Measurements from ENCODE around the gene EDDM13. TPM values are rescaled to one million over a fixed set of nuclear protein-coding genes. Genes with fewer than 3 reads are reported as not detected.
"Not testable (repeated sequence)": the region's sequence is repeated elsewhere in the genome, so short reads cannot be mapped to it uniquely, and the experiment has no call there.

Gene EDDM13
- total RNA-seq, 6 experiments from 2014 or later, result not detected

DNA sequence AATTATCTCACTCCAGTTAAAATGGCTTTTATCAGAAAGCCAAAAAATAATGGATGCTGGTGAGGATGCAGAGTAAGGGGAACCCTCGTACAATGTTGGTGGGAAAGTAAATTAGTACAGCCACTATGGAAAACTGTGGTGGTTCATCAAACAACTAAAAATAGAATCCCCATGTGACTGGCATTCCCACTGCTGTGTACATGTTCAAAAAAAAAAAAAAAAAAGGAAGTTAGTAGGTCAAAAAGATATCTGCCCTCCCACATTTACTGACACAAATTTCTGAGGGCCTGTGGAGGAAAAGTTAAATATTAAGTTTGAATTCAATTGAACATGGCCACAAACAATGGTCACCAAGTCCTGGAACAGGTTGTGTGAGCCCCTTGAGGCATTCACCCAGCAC, 51.9 kb downstream of the EDDM13 start:
- Mint-ChIP-seq H3K27ac (no peak overlapping the region), H3K36me3 (ENCODE audit: low read depth) (no peaks in the 10 kb centered on the region), H3K4me1 (ENCODE audit: low read depth) (no peaks in the 10 kb centered on the region), H3K9me3 (no peaks in the 10 kb centered on the region), H3K4me3 (no peak overlapping the region), H3K27me3 (ENCODE audit: insufficient read depth) (peaks cover 6% of the 10 kb centered on the region; the same call in 1 of the 2 replicates)
- TF ChIP-seq, protein P1, sequence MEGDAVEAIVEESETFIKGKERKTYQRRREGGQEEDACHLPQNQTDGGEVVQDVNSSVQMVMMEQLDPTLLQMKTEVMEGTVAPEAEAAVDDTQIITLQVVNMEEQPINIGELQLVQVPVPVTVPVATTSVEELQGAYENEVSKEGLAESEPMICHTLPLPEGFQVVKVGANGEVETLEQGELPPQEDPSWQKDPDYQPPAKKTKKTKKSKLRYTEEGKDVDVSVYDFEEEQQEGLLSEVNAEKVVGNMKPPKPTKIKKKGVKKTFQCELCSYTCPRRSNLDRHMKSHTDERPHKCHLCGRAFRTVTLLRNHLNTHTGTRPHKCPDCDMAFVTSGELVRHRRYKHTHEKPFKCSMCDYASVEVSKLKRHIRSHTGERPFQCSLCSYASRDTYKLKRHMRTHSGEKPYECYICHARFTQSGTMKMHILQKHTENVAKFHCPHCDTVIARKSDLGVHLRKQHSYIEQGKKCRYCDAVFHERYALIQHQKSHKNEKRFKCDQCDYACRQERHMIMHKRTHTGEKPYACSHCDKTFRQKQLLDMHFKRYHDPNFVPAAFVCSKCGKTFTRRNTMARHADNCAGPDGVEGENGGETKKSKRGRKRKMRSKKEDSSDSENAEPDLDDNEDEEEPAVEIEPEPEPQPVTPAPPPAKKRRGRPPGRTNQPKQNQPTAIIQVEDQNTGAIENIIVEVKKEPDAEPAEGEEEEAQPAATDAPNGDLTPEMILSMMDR (IDR thresholded peaks at IDR 0.05), result no peak
- DNase-seq, result no peak

DNA sequence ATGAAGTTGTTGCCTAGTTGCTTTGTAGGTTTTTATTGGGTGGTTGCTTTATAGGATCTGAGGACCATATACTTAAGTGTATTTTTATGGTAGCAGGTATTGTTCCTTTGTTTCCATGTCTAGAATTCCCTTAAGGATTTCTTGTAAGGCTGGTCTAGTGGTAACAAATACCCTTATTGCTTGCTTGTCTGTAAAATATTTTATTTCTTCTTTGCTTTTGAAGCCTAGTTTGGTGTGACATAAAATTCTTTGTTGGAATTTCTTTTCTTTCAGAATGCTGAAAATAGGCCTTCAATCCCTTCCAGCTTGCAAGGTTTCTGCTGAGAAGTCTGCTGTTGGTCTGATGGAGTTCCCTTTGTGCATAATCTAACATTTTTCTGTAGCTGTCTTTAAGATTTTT, 60.1 kb downstream of the EDDM13 start:
- Mint-ChIP-seq H3K27ac (no peak overlapping the region), H3K9me3 (no peaks in the 10 kb centered on the region), H3K27me3 (ENCODE audit: insufficient read depth) (peaks cover 2% of the 10 kb centered on the region; the same call in 1 of the 2 replicates), H3K4me1 (ENCODE audit: low read depth) (peaks cover 6% of the 10 kb centered on the region; the same call in 1 of the 2 replicates), H3K4me3 (no peak overlapping the region), H3K36me3 (ENCODE audit: low read depth) (no peaks in the 10 kb centered on the region)
- TF ChIP-seq, protein P1 (IDR thresholded peaks at IDR 0.05), result no peak
- no peak for DNase-seq

GRCh38 chr19:56333506-56333905, 61.0 kb downstream of the EDDM13 start:
- H3K36me3 Mint-ChIP-seq (ENCODE audit: low read depth), result no peaks in the 10 kb centered on the region
- no peak overlapping the region for H3K27ac Mint-ChIP-seq
- H3K4me1 Mint-ChIP-seq (ENCODE audit: low read depth), result peaks cover 6% of the 10 kb centered on the region; the same call in 1 of the 2 replicates
- TF ChIP-seq, protein P1 (IDR thresholded peaks at IDR 0.05), result peak; percentile 81
- H3K9me3 Mint-ChIP-seq, result no peaks in the 10 kb centered on the region
- no peak overlapping the region for H3K4me3 Mint-ChIP-seq
- peaks cover 2% of the 10 kb centered on the region; the same call in 1 of the 2 replicates for H3K27me3 Mint-ChIP-seq (ENCODE audit: insufficient read depth)
- DNase-seq, result peak; percentile 63

- H3K36me3 Mint-ChIP-seq (ENCODE audit: low read depth); H3K27ac Mint-ChIP-seq; H3K4me3 Mint-ChIP-seq; H3K27me3 Mint-ChIP-seq (ENCODE audit: insufficient read depth); H3K9me3 Mint-ChIP-seq; H3K4me1 Mint-ChIP-seq (ENCODE audit: low read depth); DNase-seq: not testable (repeated sequence)
These were observed 62.8 kb downstream of the EDDM13 start for GRCh38 chr19:56335371-56335770.

GRCh38 chr19:56337077-56337476, 64.5 kb downstream of the EDDM13 start:
- H3K27ac Mint-ChIP-seq; H3K27me3 Mint-ChIP-seq (ENCODE audit: insufficient read depth); H3K4me3 Mint-ChIP-seq; DNase-seq; H3K4me1 Mint-ChIP-seq (ENCODE audit: low read depth): not testable (repeated sequence)
- Mint-ChIP-seq H3K36me3 (ENCODE audit: low read depth) (peaks cover 12% of the 10 kb centered on the region), H3K9me3 (peaks cover 21% of the 10 kb centered on the region)

DNA sequence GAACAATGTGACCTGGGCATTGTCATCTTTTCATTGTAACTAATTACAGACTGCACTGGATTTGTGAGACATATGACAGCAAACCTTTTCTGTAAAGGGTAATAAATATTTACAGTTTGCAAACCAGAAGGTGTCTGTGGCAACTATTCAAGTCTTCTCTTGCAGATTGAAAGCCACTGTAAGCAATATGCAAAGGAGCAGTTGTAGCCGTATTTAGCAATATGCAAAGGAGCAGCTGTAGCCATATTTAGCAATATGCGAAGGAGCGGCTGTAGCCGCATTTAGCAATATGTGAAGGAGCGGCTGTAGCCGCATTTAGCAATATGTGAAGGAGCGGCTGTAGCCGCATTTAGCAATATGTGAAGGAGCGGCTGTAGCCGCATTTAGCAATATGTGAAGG, 66.5 kb downstream of the EDDM13 start:
- Mint-ChIP-seq H3K36me3 (ENCODE audit: low read depth) (peaks cover 19% of the 10 kb centered on the region), H3K9me3 (peaks cover 36% of the 10 kb centered on the region)
- not testable (repeated sequence) for H3K4me1 Mint-ChIP-seq (ENCODE audit: low read depth); H3K4me3 Mint-ChIP-seq; DNase-seq; H3K27ac Mint-ChIP-seq; H3K27me3 Mint-ChIP-seq (ENCODE audit: insufficient read depth)

GRCh38 chr19:56341948-56342347, 69.4 kb downstream of the EDDM13 start:
- Mint-ChIP-seq H3K9me3 (peaks cover 36% of the 10 kb centered on the region), H3K36me3 (ENCODE audit: low read depth) (peaks cover 19% of the 10 kb centered on the region), H3K27ac (no peak overlapping the region), H3K4me3 (no peak overlapping the region), H3K4me1 (ENCODE audit: low read depth) (no peaks in the 10 kb centered on the region), H3K27me3 (ENCODE audit: insufficient read depth) (peaks cover 3% of the 10 kb centered on the region)
- TF ChIP-seq, protein P1 (IDR thresholded peaks at IDR 0.05), result no peak
- no peak for DNase-seq
